Measurements from ENCODE around the gene MROH7.

- TF ChIP-seq POLR2A (IDR thresholded peaks at IDR 0.05) (no peak), CTCF (IDR thresholded peaks at IDR 0.05) (no peak)
Measured at GRCh38 chr1:54668567-54668966, 27.0 kb downstream of the MROH7 start.

All from lower leg skin (tissue), 3 donors.